ENCODE data around the gene HACD2.
"Not testable (repeated sequence)": the region's sequence is repeated elsewhere in the genome, so short reads cannot be mapped to it uniquely, and the experiment has no call there.

HACD2 gene, protein sequence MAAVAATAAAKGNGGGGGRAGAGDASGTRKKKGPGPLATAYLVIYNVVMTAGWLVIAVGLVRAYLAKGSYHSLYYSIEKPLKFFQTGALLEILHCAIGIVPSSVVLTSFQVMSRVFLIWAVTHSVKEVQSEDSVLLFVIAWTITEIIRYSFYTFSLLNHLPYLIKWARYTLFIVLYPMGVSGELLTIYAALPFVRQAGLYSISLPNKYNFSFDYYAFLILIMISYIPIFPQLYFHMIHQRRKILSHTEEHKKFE

DNA sequence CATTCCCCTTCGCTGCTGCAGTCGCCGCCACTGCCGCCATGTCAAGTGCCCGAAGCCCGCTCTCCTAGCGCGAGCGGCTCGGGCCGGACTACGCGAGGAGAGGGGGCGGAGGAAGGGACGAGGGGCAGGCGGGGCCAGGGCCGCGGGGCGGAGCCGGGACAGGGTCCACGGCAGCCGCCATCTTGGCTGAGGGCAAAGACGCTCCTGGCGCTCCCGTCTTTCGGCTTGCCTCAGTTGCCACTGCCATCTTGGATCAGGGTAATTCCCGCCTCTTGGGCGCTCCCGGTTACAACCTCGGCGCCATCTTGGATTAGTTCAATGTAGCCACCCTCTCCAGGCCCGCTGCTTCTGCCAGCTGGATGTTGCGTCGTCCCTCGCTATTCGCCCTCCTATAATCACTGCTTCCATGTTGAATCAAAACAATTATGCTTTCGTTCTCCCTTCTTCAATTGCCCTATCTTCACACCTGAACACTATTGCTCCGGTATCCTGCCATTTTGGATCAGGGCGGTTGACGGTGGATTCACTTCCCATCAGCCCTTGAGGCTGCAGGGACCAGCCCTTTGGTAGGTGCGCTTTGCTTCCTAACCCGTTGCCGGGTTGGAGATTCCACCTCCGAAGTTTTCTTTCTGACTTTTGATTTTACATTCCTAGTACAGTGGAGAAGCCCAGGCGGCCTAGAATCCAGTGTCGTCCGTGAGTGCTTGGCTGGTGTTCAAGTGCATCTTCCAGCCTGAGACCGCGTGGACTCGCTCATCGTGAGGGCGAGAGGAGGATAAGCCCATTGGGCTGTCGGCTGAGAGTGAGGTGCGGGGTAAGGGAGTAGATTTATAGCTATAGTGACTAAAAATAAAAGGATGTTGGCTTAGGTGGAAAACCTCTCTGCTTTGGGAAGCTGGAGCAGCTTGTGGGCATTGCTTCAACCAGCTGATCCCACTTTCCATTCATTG, at the start of gene HACD2:
Gene HACD2, minus strand, starts transcription at position 66 of the 950 bp plus-strand sequence. Its CDS starts 26 bp downstream, at position 40.
- DNase-seq = peak; percentile 96

DNA sequence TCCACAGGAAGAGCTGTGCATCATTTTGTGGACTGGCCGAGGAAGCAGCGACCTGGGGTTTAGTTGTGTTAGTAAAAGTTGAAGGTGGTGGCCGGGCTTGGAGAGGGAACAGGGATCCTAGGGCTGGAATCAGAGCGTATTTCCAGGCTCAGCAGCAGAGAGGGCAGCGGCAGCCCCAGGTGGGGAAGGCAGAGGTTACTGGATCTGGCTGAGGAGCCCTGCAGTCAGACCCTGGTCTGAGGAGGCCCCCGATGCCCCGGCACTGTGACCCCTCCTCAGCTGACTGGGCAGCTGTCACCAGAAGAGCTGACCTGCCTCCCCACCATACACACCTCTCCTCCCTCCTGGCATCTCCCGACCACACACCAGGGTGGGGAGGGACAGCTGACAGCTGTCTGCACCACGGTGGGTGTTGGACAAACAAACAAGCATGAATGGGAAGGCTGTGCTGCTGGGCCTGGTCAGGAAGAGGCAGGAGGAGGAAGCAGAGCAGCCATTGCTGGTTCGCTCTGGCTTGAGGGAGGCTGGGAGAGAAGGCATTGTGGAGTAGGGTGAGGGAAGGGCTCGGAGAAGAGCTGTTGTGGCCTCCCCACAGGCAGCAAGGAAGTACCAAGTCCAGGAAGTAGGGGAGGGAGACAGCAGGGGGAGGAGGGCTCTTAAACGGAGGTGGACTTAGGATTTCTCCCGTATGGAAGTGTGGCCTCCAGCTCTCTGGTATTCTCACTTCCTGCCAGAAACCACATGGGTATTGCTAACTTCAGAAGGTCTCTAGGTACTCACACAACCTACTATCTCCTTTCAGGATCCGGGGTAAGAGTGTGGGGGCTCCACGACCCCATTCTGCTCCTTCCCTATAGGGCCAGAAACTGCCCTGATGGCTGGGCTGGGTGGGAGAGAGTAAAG, 49.5 kb upstream of the HACD2 start:
- DNase-seq = no peak

DNA sequence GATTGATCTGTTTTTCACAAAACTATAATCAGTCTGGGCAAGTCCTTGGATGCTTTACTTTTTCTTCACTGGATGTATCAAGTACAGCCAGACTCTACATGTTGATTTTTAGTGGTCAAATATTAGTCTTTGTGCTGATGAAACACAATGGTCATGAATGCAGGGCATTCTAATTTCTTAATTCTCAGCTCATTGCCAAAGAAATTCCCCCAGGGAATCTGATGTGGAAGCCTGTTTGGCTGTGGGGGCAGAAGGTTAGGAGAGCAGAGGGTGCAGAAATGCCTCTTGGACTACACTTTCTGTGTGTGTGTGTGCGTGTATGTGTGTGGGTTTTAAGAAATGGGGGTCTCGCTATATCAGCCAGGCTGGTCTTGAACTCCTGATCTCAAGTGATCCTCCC, 48.7 kb upstream of the HACD2 start:
- DNase-seq = no peak

DNA sequence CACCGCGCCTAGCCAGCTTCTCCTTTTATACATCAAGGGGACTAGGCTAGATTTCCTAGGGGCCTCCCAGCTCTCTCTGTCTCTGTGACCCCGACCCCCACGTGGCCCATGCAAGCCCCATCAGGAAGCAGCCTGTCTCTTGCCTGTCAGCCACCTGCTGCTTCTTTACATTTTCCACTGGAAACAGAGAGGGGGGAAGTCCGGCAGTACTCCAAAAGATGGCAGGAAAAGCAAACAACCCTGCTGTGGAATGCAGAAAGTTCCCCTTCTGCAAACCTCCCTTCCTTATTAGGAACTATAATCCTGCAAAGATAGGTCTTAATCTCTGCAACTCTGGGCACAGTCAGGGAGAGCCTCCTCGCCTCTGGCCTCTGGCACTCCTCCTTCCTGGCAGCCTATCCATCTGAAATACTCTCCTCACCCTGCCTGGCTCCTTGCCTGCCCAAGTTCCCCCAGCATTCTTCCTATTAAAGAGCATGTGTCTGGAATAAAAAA, 47.4 kb upstream of the HACD2 start:
- no peak for DNase-seq

DNA sequence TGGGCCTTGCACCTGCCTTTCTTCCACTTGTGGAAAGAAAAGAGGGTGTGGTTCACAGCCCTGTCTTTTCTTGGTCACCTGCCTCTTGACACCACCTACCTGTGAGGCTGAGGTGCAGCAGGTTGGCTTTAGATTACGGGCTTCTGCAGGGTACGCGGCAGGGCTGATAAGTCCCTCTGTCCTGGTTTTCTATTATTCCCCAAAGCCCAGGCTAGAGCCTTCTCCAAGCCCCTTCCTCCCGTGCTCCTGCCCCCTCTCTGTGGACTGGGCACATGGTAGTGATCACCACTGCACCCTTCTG, 44.8 kb upstream of the HACD2 start:
- DNase-seq = no peak

DNA sequence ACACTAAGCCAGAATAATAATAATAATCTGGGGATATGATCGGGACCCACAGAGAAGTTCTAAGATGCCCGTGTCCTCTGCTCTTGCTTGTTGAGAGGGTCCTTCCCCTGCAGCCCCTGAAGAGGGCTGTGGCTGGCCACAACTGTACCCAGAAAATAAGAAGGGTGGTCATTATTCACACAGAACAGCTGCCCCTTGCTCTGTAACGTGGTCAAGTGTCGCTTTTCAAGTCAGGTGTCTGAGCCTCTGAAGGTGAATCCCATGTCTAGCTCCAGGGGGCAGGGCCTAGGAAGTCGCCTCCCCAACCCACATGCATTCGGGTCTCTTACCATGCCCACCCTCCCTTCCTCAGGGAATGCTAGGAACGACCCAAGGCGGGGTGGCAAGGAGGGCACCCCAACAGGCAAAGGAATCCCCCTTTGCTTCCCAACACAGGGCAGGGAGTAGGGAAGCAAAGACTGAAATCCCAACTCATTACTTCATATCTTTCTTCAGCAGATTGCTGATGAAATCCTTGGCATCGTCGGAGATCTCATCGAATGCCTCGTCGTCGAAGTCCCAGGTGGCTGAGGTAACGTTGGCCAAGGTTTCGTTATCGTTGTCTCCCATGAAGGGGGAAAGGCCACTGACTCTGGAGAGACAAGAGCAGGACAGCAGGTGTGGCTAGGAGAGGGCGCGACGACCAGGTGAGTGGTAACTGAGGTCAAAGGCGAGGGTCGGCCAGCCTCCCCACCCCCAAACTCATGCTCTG, 44.3 kb upstream of the HACD2 start:
- no peak for DNase-seq

DNA sequence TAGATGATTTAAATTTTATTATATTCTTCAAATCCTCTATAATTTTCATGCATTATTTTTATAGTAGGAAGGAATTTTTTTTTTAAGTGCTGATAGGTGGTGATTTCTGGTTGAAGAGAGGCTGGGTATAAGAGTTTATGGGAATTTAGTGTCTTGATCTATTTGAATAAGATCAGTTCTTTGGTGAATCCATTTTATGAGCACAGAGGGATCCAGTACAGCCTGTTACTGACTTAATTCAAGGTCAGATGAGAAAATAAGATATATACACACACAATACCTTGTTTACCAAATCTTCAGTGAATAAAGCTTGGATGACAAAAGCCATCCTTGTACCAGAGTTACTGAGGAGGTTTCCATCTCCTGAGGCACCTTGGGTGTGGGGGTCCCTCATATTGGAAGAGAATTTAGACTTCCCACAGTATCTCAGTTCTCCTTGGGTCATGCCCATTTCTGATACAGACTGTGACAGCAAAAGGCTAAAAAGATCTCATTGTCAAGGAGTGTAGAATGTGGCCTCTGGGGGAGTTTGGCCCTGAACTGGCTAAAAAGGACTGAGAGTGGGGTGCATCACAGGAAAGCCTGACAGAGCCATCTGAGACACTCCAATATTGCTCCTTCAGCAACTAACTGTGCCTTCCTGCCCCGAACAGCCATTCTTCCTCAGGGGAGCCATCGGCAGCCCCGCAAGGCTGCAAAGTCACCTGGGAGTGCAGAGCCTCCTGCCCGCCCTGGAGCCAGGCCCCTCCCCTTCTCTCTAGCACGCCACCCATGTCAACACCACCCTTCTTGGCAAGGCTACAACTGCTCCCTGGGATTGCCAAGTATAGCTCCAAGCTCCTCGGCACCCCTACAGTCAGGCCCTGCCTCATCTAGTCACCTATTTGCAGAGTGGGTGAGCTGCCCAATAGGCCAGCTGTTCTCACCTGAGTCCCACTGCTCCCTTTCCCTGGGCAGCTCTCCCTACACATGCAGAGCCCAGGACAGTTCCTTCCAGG, 43.1 kb upstream of the HACD2 start:
- no peak for DNase-seq

DNA sequence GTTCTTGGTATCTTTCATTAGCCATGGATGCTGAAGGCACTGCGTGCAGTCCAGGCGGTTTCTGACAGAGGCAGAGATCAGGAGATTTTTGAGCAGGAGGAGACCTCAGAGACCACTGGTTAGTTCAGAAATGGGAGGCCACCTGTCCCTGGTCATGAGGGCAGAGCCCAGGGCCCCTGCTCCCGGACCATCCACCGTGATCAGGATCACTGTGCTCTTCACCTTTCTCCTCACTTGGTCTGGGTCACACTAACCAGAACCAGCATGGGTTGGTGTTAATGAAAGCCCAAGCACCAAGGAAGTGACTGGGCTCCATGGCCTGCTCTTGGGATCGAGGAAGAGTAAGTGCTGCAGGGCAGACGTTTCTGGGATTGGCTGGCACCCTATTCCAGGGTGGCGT, 42.0 kb upstream of the HACD2 start:
- no peak for DNase-seq

DNA sequence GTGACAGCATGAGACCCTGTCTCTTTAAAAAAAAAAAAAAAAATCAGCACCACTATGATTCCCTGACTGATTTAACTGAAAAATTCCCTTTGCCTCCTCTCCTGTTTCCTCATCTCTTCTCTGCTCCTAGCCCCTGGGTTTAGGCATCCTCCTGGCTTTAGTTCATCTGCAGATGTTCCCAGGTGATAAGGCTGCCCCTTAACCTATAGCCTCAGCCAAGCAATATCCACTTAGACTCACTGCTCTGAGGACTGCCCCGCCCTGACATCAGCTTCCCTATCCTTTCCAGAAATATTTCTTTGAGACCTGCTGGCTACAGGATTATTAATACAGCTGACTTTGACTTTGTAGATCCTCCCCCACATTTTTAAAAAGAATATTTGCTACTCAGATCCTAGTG, 39.4 kb upstream of the HACD2 start:
- no peak for DNase-seq

DNA sequence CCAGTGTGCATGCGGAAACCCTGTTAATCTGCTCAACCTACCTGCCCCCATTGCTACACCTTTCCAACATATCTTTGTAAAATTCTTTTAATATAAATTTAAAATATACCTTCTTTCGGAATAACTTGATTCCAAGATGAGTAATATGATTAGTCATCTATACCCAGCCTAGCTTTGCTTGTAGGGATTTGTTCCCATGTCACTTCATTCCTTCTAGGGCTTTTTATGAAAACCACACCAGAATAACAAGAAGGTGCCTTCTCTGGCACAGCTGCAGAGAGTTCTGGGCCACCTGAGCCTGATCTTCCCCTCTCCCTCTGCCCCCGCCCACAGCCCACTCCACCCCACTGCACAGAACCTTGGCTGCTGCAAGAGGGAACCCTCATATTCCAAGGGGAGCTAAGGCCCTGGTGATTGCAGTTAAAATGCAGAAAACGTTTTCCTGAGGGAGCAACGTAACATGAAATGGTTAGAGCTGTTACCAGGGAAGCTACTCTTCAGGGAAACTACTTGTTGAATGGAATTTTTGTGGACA, 38.6 kb upstream of the HACD2 start:
- no peak for DNase-seq

DNA sequence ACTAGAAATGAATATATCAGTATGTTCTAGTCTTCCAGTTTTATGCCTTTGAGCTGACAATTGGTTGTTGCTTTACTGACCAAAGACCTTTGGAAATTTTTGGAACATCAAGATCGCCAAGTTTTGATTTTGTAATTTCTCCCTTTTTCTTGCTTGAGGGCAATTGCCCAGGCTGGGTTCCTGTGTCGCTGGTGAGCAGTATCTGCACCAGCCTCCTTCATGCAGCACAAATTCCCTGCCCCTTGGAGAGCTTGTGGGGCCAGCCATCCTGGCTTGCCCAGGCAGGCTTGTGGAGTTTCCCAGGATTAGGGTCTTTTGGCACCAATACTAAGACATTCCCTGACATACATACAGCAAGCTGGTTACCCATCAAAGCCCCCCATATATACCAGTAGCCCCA, 37.9 kb upstream of the HACD2 start:
- no peak for DNase-seq

DNA sequence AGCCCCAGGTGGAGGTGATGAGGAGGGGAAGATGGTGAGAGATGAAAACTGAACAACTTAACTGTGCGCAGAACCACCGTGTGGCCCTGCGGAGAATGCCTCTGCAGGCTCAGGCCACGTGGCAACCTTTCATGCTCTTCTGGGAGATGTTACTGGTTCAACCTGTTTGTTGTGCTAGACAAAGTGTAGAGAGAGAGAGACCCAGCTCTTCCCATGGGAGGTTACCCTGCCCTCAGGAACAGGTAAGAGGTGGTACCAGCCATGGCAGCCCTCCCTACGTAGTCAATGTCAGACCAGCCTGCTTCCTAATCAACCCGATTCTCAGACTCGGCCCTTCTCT, 37.0 kb upstream of the HACD2 start:
- no peak for DNase-seq

DNA sequence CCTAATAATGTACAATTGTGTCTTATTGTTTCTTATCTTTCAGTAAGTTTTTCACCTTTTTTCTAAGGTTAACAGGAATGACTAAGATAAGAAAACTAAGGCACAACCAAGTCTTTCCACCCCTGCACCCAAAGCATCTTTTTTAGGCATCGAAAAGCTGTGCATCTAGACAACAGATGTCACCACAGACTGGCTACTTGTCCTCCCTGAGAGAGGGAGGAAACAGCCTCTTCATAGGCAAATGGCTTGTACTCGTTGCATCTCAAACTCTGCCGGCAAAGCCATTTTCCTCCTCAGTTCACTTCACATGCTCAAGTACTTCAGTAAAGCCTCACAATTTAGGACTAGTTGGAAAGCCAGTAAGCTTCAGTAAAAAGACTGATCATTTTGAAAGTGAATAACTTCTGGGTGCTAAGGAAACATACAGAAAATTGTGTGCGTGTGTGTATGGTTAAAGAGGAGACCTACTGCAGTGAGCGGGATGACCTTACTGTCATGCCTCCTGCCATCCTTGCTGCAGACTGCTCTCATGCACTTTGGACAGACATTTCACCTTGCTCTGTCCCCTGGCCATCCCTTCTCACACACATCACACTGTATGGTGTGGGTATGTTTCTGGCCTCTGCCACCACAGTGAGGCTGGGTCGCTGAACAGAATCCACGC, 36.5 kb upstream of the HACD2 start:
- no peak for DNase-seq

DNA sequence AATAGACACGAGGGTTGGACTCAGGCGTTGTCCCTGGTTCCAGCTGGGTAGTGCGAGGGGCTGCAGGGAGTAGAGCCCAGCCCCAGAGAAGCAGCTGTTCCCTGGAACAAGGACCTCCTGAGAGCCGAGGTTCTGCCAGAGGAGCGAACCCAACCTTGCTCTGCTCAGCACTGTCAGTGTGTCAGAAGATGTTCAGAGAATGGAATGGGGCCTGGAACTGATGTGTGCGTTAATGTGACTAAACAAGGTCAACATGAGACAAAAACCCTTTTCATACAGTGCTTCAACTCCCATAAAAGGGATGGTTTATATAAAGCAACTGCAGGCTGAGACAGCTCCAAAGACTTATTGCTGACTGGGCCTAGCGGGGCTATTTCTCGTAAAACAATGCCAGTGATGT, 35.5 kb upstream of the HACD2 start:
- DNase-seq = no peak

DNA sequence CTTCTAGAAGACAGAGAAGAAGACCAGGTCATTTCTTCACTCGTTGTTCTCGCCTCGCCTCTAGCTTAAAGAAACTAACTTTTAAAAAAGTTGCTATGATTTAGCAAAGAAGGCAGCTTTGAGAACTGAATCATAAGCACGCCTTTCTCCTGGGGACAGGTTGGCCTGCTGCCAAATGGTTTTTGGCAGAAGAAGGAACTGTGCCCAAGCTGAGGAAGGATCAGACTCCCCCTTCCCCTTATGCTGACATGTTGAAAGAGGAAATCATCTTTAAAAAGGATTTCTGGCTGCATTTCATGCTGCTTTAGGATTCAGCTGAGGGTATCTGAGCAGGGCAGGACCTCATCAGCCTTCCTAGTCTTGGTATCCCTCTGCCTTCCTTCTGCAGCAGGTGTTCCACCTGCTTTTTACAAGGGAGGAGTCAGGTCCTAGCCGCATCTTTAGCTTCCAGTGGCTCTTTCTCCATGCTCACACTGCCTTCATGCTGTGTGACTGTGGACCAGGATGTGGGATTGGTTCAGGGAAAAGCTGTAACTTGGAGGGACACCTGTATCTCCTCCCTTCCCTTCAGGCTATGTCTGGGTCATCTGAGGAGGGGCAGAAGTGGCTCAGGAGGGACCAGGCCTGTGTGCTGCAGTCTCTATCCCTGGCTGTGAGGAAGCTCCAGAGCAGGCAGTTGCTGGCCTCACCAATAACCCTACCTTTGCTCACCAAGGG, 34.1 kb upstream of the HACD2 start:
- DNase-seq = peak; percentile 11

DNA sequence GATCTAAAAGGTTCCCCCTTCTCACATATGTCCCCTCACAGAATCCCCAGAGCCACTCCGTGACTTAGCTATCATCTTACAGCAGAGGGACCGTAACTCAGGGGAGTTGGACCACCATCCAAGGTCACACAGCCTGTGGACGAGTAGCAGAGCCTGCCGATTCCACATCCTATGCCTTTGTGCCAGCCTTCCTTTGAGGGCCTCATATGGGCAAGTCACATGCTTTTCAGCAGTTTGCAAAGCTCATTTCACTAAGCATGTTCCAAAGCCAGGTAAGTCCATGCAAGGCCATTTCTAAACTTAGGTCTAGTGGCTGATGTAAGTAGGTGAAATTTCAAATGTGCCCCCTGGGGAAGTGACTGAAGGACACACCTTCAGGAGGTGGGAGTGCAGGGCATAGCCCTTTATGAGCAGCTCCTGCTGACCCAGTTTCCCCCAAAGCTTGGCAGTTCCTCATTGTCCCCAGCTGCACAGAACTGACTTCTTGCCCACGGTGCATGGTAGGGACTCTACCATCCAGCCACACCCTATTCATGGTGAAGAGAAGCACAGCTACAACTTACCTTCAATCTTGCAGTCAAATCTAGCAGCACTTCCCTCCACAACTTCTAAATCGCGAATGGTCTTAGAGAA, 33.3 kb upstream of the HACD2 start:
- DNase-seq = no peak

DNA sequence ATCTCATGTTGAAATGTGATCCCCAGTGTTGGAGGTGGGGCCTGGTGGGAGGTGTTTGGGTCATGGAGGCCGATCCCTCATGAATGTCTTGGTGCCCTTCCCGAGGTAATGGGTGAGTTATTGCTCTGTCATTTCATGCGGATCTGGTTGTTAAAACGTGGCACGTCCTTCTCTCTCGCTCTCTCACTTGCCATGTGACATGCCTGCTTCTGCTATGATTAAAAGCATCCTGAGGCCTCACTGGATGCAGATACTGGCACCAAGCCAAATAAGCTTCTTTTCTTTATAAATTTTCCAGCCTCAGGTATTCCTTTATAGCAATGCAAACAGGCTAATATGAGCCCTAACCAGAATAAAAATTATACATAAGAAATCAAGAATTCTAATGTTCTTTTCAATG, 31.7 kb upstream of the HACD2 start:
- DNase-seq = no peak

DNA sequence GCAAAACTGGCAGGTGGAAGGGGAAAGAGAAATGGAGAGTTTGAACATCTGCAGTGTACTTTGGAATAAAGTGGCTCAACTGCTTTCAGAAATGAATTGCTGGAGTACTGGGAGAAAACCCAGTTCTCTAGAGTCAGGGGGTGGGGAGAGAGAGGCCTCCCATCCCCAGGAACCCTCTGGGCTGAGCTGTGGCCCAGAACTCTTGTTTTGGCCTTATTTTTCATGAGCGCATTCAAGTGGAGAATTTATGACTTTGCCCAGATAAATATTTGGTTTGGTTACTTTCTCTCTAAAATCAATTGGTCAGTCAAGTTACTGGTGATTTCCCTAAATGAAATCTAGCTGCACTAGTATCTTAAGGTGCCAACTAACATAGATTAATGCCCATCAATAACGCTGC, 28.7 kb upstream of the HACD2 start:
- no peak for DNase-seq

DNA sequence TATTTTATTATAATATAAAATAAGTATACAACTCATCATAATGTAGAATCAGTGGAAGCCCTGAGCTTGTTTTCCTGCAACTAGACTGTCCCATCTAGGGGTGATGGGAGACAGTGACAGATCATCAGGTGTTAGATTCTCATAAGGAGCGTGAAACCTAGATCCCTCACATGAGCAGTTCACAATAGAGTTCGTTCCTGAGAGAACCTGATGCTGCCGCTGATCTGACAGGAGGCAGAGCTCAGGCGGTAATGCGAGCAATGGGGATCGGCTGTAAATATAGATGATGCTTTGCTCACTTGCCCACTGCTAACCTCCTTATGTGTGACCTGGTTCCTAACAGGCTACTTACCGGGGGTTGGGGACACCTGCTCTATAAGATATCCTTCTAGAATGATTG, 26.8 kb upstream of the HACD2 start:
- not testable (repeated sequence) for DNase-seq
